PC-9 (cell line): ENCODE data around the gene DDO. TPM values are rescaled to one million over a fixed set of nuclear protein-coding genes. Genes with fewer than 3 reads are reported as not detected.

Experiments used
- BruUV-seq: library from RNA; stranded (reverse); fragments of 400-500 nt; replicated peaks from 2 replicates; lab custom pipeline; 2021; lab: Mats Ljungman, UMichigan
- CTCF ChIA-PET: fragments of 300-600 bp; sonication (Branson Sonifier 250); formaldehyde crosslinking; loops from one replicate; lab custom pipeline; 2022; ENCODE audit warnings: antibody characterized with exemption; lab: Charles Lee
- POLR2A ChIA-PET: fragments of 300-600 bp; sonication (Branson Sonifier 250); formaldehyde crosslinking; loops from one replicate; lab custom pipeline; 2022; ENCODE audit warnings: antibody characterized with exemption; ENCODE audit not compliant: unreplicated experiment; lab: Charles Lee
- DNase-seq, 2 experiments: peaks; one replicate each; pipeline versions ENCODE4 v3.0.0 to v3.0.0-alpha.2; 2015 to 2022; ENCODE audit warnings: mixed read lengths in 1 of 2
- H2AFZ ChIP-seq: fragments of 200-600 bp; sonication (generic); 2 replicates; pipeline ENCODE4 v1.8.1; 2017; ENCODE audit warnings: antibody characterized with exemption
- H3F3A ChIP-seq: fragments of 200-600 bp; sonication (generic); 2 replicates; pipeline ENCODE4 v1.8.1; 2017; ENCODE audit warnings: antibody characterized with exemption, mild to moderate bottlenecking, low read depth; ENCODE audit not compliant: insufficient read depth
- H3K27ac ChIP-seq: fragments of 200-600 bp; sonication (generic); 2 replicates; pipeline ENCODE4 v1.6.1; 2016; ENCODE audit warnings: mixed run types
- H3K27me3 ChIP-seq: fragments of 200-600 bp; sonication (generic); 2 replicates; pipeline ENCODE4 v1.6.1; 2016; ENCODE audit warnings: low read depth, mixed run types; ENCODE audit not compliant: insufficient read depth
- H3K36me3 ChIP-seq: fragments of 200-600 bp; sonication (generic); 2 replicates; pipeline ENCODE4 v1.6.1; 2016; ENCODE audit warnings: low read depth, mixed run types
- H3K4me1 ChIP-seq: fragments of 200-600 bp; sonication (generic); replicated peaks from 2 replicates; pipeline ENCODE4 v1.6.1; 2016; ENCODE audit warnings: mixed run types; ENCODE audit not compliant: insufficient read depth
- H3K4me2 ChIP-seq: fragments of 200-600 bp; sonication (generic); 2 replicates; pipeline ENCODE4 v1.6.1; 2017; ENCODE audit warnings: mixed run types
- H3K4me3 ChIP-seq: fragments of 200-600 bp; sonication (generic); 2 replicates; pipeline ENCODE4 v1.6.1; 2016; ENCODE audit warnings: mixed run types
- H3K79me2 ChIP-seq: fragments of 200-600 bp; sonication (generic); 2 replicates; pipeline ENCODE4 v1.6.1; 2017; ENCODE audit warnings: low read depth, mixed run types
- H3K9me2 ChIP-seq: fragments of 200-600 bp; sonication (generic); 2 replicates; pipeline ENCODE4 v1.8.1; 2017; ENCODE audit warnings: mild to moderate bottlenecking; ENCODE audit not compliant: insufficient read depth
- H3K9me3 ChIP-seq: fragments of 200-600 bp; sonication (generic); 2 replicates; pipeline ENCODE4 v1.8.1; 2016; ENCODE audit warnings: low read depth; ENCODE audit not compliant: insufficient read depth
- H4K20me1 ChIP-seq: fragments of 200-600 bp; sonication (generic); 2 replicates; pipeline ENCODE4 v1.8.1; 2017; ENCODE audit not compliant: insufficient read depth
- EZH2 ChIP-seq: fragments of 200-600 bp; sonication (generic); IDR thresholded peaks from 2 replicates; pipeline ENCODE4 v1.8.0; 2017; ENCODE audit warnings: antibody characterized with exemption, low read depth
- intact Hi-C: fragments of 100-400 bp; cut with micrococcal nuclease; formaldehyde crosslinking; loops from one replicate; pipeline ENCODE4 v1.10.0; 2022; ENCODE audit not compliant: unreplicated experiment
- total RNA-seq: library from RNA; stranded (reverse); gene quantifications from 2 replicates; pipeline ENCODE4 v1.2.3, GENCODE V29; 2021
- TF ChIP-seq, protein P1 (sequence below): fragments of 200-600 bp; sonication (generic); conservative IDR thresholded peaks from 2 replicates; pipeline ENCODE4 v1.6.1; 2017; ENCODE audit warnings: mixed run types, antibody characterized with exemption, mild to moderate bottlenecking, moderate library complexity

DDO gene
- total RNA-seq, 1 experiment from 2014 or later, result 3.6 TPM

GRCh38 chr6:110390404-110390803, 25.0 kb downstream of the DDO start:
- POLR2A ChIA-PET, result no interaction called here
- intact Hi-C loops, result loop anchor here (2.0 to 5.0 kb wide), 5 partner anchors 213 to 864 kb away; partner anchors contain the start of gene WASF1

GRCh38 chr6:110389689-110390382, 25.5 kb downstream of the DDO start:
- Histone ChIP-seq H3K27me3 (no peaks in the 10 kb centered on the region), H3K4me3 (no peak overlapping the region), H4K20me1 (no peaks in the 10 kb centered on the region), H3F3A (no peaks in the 10 kb centered on the region), H3K79me2 (no peaks in the 10 kb centered on the region), H3K27ac (no peak overlapping the region), H3K36me3 (no peaks in the 10 kb centered on the region), H3K4me2 (no peak overlapping the region), H3K9me3 (no peaks in the 10 kb centered on the region), H3K9me2 (no peaks in the 10 kb centered on the region), H2AFZ (no peak overlapping the region), H3K4me1 (no peaks in the 10 kb centered on the region)
- intact Hi-C loops, result loop anchor here (2.0 to 5.0 kb wide), 5 partner anchors 213 to 863 kb away; partner anchors contain the start of gene WASF1
- ChIA-PET POLR2A (no interaction called here), CTCF (interaction anchor here (0.6 kb wide), 1 partner anchor 351 kb away, joined by 3 read pairs; no protein-coding TSS in a partner anchor)
- no peak for DNase-seq
- BruUV-seq, result no TSS peak
- TF ChIP-seq, protein P1, sequence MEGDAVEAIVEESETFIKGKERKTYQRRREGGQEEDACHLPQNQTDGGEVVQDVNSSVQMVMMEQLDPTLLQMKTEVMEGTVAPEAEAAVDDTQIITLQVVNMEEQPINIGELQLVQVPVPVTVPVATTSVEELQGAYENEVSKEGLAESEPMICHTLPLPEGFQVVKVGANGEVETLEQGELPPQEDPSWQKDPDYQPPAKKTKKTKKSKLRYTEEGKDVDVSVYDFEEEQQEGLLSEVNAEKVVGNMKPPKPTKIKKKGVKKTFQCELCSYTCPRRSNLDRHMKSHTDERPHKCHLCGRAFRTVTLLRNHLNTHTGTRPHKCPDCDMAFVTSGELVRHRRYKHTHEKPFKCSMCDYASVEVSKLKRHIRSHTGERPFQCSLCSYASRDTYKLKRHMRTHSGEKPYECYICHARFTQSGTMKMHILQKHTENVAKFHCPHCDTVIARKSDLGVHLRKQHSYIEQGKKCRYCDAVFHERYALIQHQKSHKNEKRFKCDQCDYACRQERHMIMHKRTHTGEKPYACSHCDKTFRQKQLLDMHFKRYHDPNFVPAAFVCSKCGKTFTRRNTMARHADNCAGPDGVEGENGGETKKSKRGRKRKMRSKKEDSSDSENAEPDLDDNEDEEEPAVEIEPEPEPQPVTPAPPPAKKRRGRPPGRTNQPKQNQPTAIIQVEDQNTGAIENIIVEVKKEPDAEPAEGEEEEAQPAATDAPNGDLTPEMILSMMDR, result no peak

More at GRCh38 chr6:110390404-110390803, 25.0 kb downstream of the DDO start:
- Histone ChIP-seq H4K20me1 (no peaks in the 10 kb centered on the region), H3K27ac (no peak overlapping the region), H3F3A (no peaks in the 10 kb centered on the region), H2AFZ (no peak overlapping the region), H3K9me3 (no peaks in the 10 kb centered on the region), H3K27me3 (no peaks in the 10 kb centered on the region), H3K4me3 (no peak overlapping the region), H3K4me1 (no peaks in the 10 kb centered on the region), H3K36me3 (no peaks in the 10 kb centered on the region), H3K79me2 (no peaks in the 10 kb centered on the region), H3K9me2 (no peaks in the 10 kb centered on the region), H3K4me2 (no peak overlapping the region)
- no peak for DNase-seq
- no TSS peak for BruUV-seq
- CTCF ChIA-PET, result interaction anchor here (0.6 to 0.7 kb wide), 2 partner anchors 264 to 352 kb away, joined by 3 to 4 read pairs; no protein-coding TSS in a partner anchor
- no peak for TF ChIP-seq EZH2

DNA sequence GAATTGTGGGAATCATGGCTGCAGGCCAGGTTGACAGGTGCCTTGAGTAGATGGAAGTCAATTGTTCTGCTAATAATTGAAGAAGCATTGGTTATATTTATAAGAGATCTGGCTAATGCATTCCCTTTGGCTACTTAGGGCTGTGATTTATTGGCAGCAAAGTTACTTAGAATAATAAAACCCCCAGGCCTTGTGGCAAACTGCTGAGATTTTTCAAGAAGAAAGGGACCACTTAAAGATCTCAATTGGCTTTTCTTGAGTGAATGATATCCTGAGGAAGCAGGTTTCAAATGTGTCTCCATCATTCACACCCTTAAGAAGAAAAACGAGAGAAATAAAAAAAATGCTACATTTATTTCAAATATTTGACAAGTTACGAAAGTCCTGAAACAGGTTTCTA, 27.4 kb downstream of the DDO start:
- no peak for DNase-seq
- ChIA-PET CTCF (no interaction called here), POLR2A (no interaction called here)
- Histone ChIP-seq H3K4me2 (no peak overlapping the region), H3K27ac (no peak overlapping the region), H3K9me2 (no peaks in the 10 kb centered on the region), H3F3A (no peaks in the 10 kb centered on the region), H4K20me1 (no peaks in the 10 kb centered on the region), H3K4me1 (no peaks in the 10 kb centered on the region), H3K9me3 (no peaks in the 10 kb centered on the region), H2AFZ (no peak overlapping the region), H3K79me2 (no peaks in the 10 kb centered on the region), H3K27me3 (0 out of 2 replicates have a peak, but pooled peaks cover 2% of the 10 kb centered on the region), H3K4me3 (no peak overlapping the region), H3K36me3 (no peaks in the 10 kb centered on the region)
- BruUV-seq, result no TSS peak
- no peak for TF ChIP-seq EZH2
- TF ChIP-seq, protein P1, result no peak
- intact Hi-C loops, result no loop called here
